Retinal pigment epithelial cell (primary cell): ENCODE results near the gene PPP6C.
A peak's percentile ranks its signal among the peaks of the same experiment; 100 is the strongest.

Source experiments
- DNase-seq: peaks from one replicate; pipeline ENCODE4 v3.0.0-alpha.2; 2010; ENCODE audit warnings: low read depth
- H3K4me3 ChIP-seq: 2 replicates; pipeline ENCODE4 v1.5.1; 2011; ENCODE audit warnings: mild to moderate bottlenecking, low read length, control low read depth, moderate library complexity
- TF ChIP-seq, protein P1 (sequence below): conservative IDR thresholded peaks from 2 replicates; pipeline ENCODE4 v1.5.1; 2011; ENCODE audit warnings: low read depth, low read length, control low read depth, inconsistent platforms

PPP6C gene

DNA sequence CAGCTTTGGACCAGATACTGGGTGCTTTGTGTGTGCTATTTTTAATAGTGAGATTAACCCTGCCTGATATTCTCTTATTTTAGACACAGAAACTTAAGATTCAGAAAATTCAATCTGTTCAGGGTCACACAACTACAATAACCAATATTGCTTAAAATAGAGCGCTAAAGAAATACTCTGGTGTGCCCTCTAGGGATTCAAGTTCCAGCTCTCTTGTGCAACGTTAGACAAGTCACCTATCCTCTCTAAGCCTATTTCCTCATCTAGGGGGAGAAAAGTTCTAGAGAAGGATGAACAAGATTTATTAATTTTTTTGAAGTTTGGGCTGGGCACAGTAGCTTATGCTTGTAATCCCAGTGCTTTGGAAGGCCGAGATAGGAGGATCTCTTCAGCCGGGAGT, 44.2 kb downstream of the PPP6C start:
- no peak for DNase-seq
- TF ChIP-seq, protein P1, sequence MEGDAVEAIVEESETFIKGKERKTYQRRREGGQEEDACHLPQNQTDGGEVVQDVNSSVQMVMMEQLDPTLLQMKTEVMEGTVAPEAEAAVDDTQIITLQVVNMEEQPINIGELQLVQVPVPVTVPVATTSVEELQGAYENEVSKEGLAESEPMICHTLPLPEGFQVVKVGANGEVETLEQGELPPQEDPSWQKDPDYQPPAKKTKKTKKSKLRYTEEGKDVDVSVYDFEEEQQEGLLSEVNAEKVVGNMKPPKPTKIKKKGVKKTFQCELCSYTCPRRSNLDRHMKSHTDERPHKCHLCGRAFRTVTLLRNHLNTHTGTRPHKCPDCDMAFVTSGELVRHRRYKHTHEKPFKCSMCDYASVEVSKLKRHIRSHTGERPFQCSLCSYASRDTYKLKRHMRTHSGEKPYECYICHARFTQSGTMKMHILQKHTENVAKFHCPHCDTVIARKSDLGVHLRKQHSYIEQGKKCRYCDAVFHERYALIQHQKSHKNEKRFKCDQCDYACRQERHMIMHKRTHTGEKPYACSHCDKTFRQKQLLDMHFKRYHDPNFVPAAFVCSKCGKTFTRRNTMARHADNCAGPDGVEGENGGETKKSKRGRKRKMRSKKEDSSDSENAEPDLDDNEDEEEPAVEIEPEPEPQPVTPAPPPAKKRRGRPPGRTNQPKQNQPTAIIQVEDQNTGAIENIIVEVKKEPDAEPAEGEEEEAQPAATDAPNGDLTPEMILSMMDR = no peak
- no peak overlapping the region for H3K4me3 ChIP-seq

DNA sequence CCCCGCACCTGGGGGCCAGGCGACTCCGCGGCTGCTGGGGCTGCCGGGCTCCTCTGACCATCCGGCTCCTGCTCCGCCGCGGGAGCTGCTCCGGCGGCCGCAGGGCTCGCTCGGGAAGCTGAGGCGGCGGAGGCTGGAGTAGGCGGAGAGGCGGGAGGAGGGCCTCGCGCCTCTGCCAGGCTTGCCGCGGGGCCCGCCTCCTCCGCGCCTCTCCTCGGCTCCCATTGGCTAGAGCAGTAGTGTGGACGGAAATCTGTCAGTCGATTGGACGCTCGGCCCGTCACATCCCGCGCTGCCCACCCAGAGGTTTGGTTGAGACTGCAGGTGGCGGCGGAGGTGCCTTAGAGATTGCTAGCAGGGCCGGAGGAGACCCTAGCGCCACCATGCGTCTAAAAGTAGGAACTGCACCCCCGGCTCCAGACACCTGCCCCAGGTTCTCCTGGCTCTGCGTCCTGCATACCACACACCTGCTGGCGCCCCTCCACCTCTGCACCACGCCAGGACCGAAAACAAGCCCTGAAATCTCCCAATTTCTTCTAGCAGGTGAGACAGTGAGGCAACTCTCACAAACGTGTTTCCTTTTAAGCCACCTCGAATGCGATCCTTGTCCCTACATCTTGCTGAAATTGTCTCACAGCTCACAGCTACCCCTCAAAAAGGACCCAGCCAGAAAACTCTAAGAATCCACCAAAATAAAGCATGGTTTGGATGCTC, 46.1 kb downstream of the PPP6C start, which contains the start of gene SCAI:
SCAI (minus strand) TSS at position 152 of the 714 bp plus-strand sequence; CDS start at position 61, 91 bp downstream.
- TF ChIP-seq, protein P1 = peak; percentile 98
- peak; percentile 94 for DNase-seq
- H3K4me3 ChIP-seq = peak within 1 kb of the TSS; percentile 78

DNA sequence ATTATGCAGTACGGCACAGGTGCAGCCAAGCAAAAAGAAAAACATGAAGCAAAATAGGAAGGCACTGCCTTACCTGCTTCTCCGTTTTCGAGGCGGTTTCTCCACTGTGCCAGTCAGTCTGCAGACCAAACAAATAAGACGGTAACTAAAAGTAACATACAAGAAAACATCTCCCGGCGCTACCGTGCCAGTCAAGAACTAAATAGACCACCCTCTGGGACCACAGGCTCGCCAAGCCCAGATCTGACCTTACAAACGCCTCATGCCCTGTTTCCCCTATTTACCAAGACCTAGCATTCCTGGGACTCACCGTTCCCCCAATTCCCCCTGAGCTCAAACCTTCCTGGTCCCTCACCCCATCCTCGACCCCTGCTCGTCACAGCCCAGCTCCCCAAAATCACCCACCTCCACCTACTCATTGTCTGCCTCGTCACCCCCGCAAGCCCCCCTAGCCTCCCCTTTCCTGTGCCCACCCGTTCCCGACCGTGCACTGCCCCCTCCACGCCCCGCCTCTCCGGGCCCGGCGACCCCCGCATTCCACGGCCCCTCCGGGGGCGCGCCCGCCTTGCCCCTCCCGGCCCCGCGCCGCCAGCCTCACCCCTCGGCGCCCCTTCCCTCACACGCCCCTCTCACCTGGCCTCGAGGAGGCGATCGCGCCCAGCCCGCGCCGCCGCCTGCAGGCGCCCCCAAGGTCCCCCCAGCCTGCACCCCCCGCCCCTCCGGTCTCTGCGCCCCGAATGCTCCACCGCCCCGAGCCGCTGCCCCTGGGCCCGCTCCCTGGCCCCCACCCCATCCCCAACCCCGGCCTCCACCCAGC, 46.8 kb downstream of the PPP6C start:
- TF ChIP-seq, protein P1 = no peak
- DNase-seq = no peak

DNA sequence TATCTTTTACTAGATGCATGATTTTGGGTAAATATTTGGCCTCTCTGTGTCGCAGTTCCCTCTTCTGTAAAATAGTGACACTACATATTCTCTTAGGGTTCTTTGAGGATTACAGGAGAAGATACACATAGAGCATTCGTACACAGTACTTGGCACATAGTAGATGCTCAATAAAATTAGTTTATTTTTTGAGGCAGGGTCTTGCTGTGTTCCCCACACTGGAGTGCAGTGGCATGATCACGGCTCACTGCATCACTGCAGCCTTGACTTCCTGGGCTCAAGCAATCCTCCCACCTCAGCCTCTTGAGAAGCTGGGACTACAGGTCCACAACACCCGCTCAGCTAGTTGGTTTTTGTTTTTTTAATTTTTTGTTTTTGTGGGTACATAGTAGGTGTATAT, 47.9 kb downstream of the PPP6C start:
- DNase-seq = no peak
- no peak overlapping the region for H3K4me3 ChIP-seq
- TF ChIP-seq, protein P1 = no peak

More for the DNA sequence above, 46.8 kb downstream of the PPP6C start:
- H3K4me3 ChIP-seq = peak overlapping the region; percentile 78

DNA sequence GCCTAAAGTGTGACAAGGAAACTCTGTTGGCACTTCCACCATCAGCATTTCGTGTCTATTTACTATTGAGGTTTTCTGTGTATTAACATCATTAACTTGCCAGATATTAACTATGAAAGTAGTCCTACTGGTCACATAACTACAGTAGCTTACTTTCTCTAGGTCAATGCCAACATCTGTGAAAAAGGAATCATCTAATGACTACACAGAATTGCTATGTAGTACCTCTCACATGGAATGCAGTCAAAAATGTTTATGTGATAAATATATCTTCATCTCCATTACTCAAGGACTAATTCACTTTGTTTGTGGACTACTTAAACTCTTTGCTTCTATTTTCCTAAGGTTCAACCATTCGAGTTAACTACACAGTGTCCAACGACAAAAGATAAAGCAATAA, 48.4 kb downstream of the PPP6C start:
- DNase-seq = no peak
- H3K4me3 ChIP-seq = no peak overlapping the region
- TF ChIP-seq, protein P1 = no peak

DNA sequence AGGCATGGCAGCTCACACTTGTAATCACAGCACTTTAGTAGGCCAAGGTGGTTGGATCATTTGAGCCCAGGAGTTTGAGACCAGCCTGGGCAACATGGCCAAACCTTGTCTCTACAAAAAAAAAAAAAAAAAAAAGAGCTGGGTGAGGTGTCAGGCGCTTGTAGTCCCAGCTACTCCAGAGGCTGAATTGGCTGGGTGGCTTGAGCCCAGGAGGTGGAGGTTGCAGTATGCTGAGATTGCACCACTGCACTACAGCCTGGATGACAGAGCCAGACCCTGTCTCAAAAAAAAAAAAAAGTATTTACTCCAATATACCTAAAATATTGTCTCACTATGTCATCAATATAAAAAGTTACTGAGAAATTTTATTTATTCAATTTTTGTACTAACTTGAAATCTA, 49.0 kb downstream of the PPP6C start:
- TF ChIP-seq, protein P1 = no peak
- DNase-seq = no peak
- no peak overlapping the region for H3K4me3 ChIP-seq

DNA sequence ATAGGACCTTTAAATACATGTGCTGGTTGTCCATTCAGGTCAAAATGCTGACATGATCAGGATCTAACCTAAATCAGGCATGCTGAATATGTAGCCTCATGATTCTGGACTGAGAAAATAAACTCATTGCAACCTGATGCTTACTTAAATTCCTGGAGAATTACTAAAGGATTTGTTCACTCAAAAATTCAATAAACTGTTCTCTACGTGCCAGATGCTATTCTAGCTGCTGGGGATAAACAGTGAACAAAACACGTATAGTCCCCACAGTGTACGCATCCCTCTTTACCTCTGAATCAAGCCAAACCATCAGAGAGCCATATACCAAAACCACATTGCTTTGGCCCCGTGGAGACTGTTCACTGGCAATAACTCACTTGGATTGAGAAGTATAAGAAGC, 52.4 kb downstream of the PPP6C start:
- DNase-seq = peak; percentile 77
- TF ChIP-seq, protein P1 = no peak

More for the DNA sequence above, 52.4 kb downstream of the PPP6C start:
- H3K4me3 ChIP-seq = no peak overlapping the region
